ENCODE data around the gene SPEN.

DNA sequence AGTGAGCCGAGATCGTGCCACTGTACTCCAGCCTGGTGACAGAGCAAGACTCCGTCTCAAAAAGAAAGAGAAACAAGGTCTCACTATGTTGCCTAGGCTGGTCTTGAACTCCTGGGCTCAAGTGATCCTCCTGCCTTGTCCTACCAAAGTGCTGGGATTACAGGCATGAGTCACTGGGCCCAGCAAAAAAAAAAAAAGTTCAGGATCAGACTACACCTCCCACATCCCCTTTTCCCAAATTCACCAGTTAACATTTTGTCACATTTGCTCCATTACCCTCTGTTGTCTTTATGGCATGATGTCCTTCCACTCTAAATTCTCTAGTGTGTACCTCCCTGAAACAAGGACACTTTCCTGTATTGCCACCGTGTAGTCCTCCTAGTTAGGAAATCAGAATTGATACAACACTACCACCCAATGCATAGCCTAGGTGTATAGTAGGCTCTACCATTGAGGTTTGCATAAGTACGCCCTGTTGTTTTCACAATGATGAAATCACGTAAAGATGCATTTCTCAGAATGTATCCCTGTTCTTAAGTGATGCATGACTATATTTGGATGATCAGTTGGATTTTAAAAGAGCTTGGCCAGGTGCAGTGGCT lies 10.7 kb downstream of the SPEN start:
- TF ChIP-seq REST (IDR thresholded peaks at IDR 0.05; ENCODE audit: insufficient read depth in 1 of 2, low read depth in 2 of 2, low read length in 2 of 2) (no peak), TAF1 (IDR thresholded peaks at IDR 0.05; ENCODE audit: borderline replicate concordance, insufficient read depth, low read length) (no peak), SIN3A (IDR thresholded peaks at IDR 0.05; ENCODE audit: borderline replicate concordance, insufficient read depth, low read length) (no peak)

All from PFSK-1 (cell line).